Karpas-422 (cell line): Measurements from ENCODE around the gene PAIP2. TPM values are rescaled to one million over a fixed set of nuclear protein-coding genes. Genes with fewer than 3 reads are reported as not detected.

Source experiments
- DNase-seq: peaks from one replicate; pipeline ENCODE4 v3.0.0-alpha.2; 2015
- H2AFZ ChIP-seq: fragments of 200-600 bp; sonication (generic); 2 replicates; pipeline ENCODE4 v1.6.1; 2014; ENCODE audit warnings: antibody characterized with exemption, low read length, mixed read lengths
- H3K27ac ChIP-seq: fragments of 200-600 bp; sonication (generic); 2 replicates; pipeline ENCODE4 v1.5.1; 2014; ENCODE audit warnings: mild to moderate bottlenecking, low read length, moderate library complexity
- H3K27me3 ChIP-seq: fragments of 200-600 bp; sonication (generic); 2 replicates; pipeline ENCODE4 v1.6.1; 2014; ENCODE audit warnings: low read length, mixed read lengths
- H3K36me3 ChIP-seq: fragments of 200-600 bp; sonication (generic); 2 replicates; pipeline ENCODE4 v1.6.1; 2014; ENCODE audit warnings: low read length, mixed read lengths; ENCODE audit not compliant: insufficient read depth
- H3K4me1 ChIP-seq: fragments of 200-600 bp; sonication (generic); 2 replicates; pipeline ENCODE4 v1.6.1; 2014; ENCODE audit warnings: mild to moderate bottlenecking, low read length, mixed read lengths
- H3K4me2 ChIP-seq: fragments of 200-600 bp; sonication (generic); 2 replicates; pipeline ENCODE4 v1.6.1; 2014; ENCODE audit warnings: low read length, low read depth, mild to moderate bottlenecking; ENCODE audit not compliant: poor library complexity, severe bottlenecking
- H3K4me3 ChIP-seq: fragments of 200-600 bp; sonication (generic); 2 replicates; pipeline ENCODE4 v1.5.1; 2014; ENCODE audit warnings: mild to moderate bottlenecking, antibody characterized with exemption, low read length, mixed read lengths
- H3K79me2 ChIP-seq: fragments of 200-600 bp; sonication (generic); 2 replicates; pipeline ENCODE4 v1.6.1; 2014; ENCODE audit warnings: mild to moderate bottlenecking, low read length, mixed read lengths
- H3K9ac ChIP-seq: fragments of 200-600 bp; sonication (generic); 2 replicates; pipeline ENCODE4 v1.6.0; 2014; ENCODE audit warnings: low read length
- H3K9me2 ChIP-seq: fragments of 200-600 bp; sonication (generic), shearing (Covaris generic); replicated peaks from 2 replicates; pipeline ENCODE4 v1.6.0; 2014; ENCODE audit warnings: mild to moderate bottlenecking, low read length, moderate library complexity; ENCODE audit not compliant: insufficient read depth
- H3K9me3 ChIP-seq: fragments of 300-700, 200-600 bp; sonication (generic); 2 replicates; pipeline ENCODE4 v1.6.1; 2014; ENCODE audit warnings: low read length, mixed read lengths
- H4K20me1 ChIP-seq: fragments of 200-600 bp; sonication (generic); 2 replicates; pipeline ENCODE4 v1.6.1; 2014; ENCODE audit warnings: mild to moderate bottlenecking, antibody characterized with exemption, low read length, low read depth; ENCODE audit not compliant: insufficient read depth
- total RNA-seq: library from RNA; depleted of rRNA; stranded (reverse); fragments of >200 nt; shearing (Covaris generic); gene quantifications from 2 replicates; pipeline ENCODE4 v1.2.3, GENCODE V29; 2014; ENCODE audit warnings: low replicate concordance

The PAIP2 gene
- total RNA-seq, 1 experiment from 2014 or later: 113 TPM

- peaks cover 71% of the 10 kb centered on the region for H3K4me1 ChIP-seq
- peak; percentile 85 for DNase-seq
- H2AFZ ChIP-seq: no peak within 1 kb of the TSS
- no peaks in the 10 kb centered on the region for H3K9me3 ChIP-seq
- peak within 1 kb of the TSS; percentile 71 for H3K4me2 ChIP-seq
- H3K9ac ChIP-seq: peak within 1 kb of the TSS; percentile 88
- peaks cover 22% of the 10 kb centered on the region; the same call in 1 of the 2 replicates for H3K79me2 ChIP-seq
- no peaks in the 10 kb centered on the region for H3K36me3 ChIP-seq
- H3K27ac ChIP-seq: peak within 1 kb of the TSS; percentile 78
- peak within 1 kb of the TSS; percentile 85 for H3K4me3 ChIP-seq
- no peaks in the 10 kb centered on the region for H4K20me1 ChIP-seq
- no peaks in the 10 kb centered on the region for H3K27me3 ChIP-seq
- no peaks in the 10 kb centered on the region for H3K9me2 ChIP-seq
Measured at GRCh38 chr5:139389701-139390638, 48.3 kb downstream of the PAIP2 start, which contains the start of gene MZB1. MZB1 (minus strand) TSS chr5:139389913; CDS start chr5:139389856, 57 bp downstream.

- Histone ChIP-seq H3K36me3 (no peaks in the 10 kb centered on the region), H4K20me1 (no peaks in the 10 kb centered on the region), H3K27ac (peak overlapping the region; percentile 78), H3K4me3 (peak overlapping the region; percentile 85), H3K9ac (peak overlapping the region; percentile 88), H2AFZ (peak overlapping the region; percentile 73; the same call in 1 of the 2 replicates), H3K27me3 (no peaks in the 10 kb centered on the region), H3K9me2 (no peaks in the 10 kb centered on the region), H3K4me1 (peaks cover 62% of the 10 kb centered on the region), H3K4me2 (peak overlapping the region; percentile 71), H3K79me2 (peaks cover 22% of the 10 kb centered on the region; the same call in 1 of the 2 replicates), H3K9me3 (no peaks in the 10 kb centered on the region)
- no peak for DNase-seq
Measured at GRCh38 chr5:139390639-139391569, 49.2 kb downstream of the PAIP2 start.

GRCh38 chr5:139391570-139392323 lies 50.1 kb downstream of the PAIP2 start:
- Histone ChIP-seq H3K27ac (peak overlapping the region; percentile 78), H3K9me3 (no peaks in the 10 kb centered on the region), H3K27me3 (no peaks in the 10 kb centered on the region), H3K4me3 (peak overlapping the region; percentile 85), H3K9me2 (no peaks in the 10 kb centered on the region), H2AFZ (peak overlapping the region; percentile 73), H3K79me2 (peaks cover 22% of the 10 kb centered on the region; the same call in 1 of the 2 replicates), H3K4me2 (peak overlapping the region; percentile 71), H3K4me1 (peaks cover 56% of the 10 kb centered on the region), H3K9ac (peak overlapping the region; percentile 88), H3K36me3 (no peaks in the 10 kb centered on the region), H4K20me1 (no peaks in the 10 kb centered on the region)
- DNase-seq: peak; percentile 84

GRCh38 chr5:139392324-139392677 lies 50.6 kb downstream of the PAIP2 start:
- H3K27ac ChIP-seq: peak overlapping the region; percentile 78
- peak overlapping the region; percentile 71 for H3K4me2 ChIP-seq
- H3K36me3 ChIP-seq: no peaks in the 10 kb centered on the region
- peak overlapping the region; percentile 73; the same call in 1 of the 2 replicates for H2AFZ ChIP-seq
- H3K9ac ChIP-seq: peak overlapping the region; percentile 88
- H3K4me3 ChIP-seq: peak overlapping the region; percentile 85
- peaks cover 56% of the 10 kb centered on the region for H3K4me1 ChIP-seq
- no peak for DNase-seq
- H3K79me2 ChIP-seq: peaks cover 22% of the 10 kb centered on the region; the same call in 1 of the 2 replicates
- H4K20me1 ChIP-seq: no peaks in the 10 kb centered on the region
- H3K9me3 ChIP-seq: no peaks in the 10 kb centered on the region
- H3K9me2 ChIP-seq: no peaks in the 10 kb centered on the region
- H3K27me3 ChIP-seq: no peaks in the 10 kb centered on the region

- H3K9me2 ChIP-seq: no peaks in the 10 kb centered on the region
- peak overlapping the region; percentile 88 for H3K9ac ChIP-seq
- peaks cover 22% of the 10 kb centered on the region; the same call in 1 of the 2 replicates for H3K79me2 ChIP-seq
- no peaks in the 10 kb centered on the region for H3K36me3 ChIP-seq
- H2AFZ ChIP-seq: peak overlapping the region; percentile 25; the same call in 1 of the 2 replicates
- DNase-seq: peak; percentile 95
- H3K4me1 ChIP-seq: peaks cover 51% of the 10 kb centered on the region
- peak overlapping the region; percentile 85 for H3K4me3 ChIP-seq
- no peaks in the 10 kb centered on the region for H3K27me3 ChIP-seq
- H4K20me1 ChIP-seq: no peaks in the 10 kb centered on the region
- H3K27ac ChIP-seq: peak overlapping the region; percentile 70
- H3K9me3 ChIP-seq: no peaks in the 10 kb centered on the region
- H3K4me2 ChIP-seq: peak overlapping the region; percentile 71
Measured at GRCh38 chr5:139392678-139393496, 51.2 kb downstream of the PAIP2 start.

GRCh38 chr5:139393497-139394122 lies 52.0 kb downstream of the PAIP2 start:
- Histone ChIP-seq H4K20me1 (no peaks in the 10 kb centered on the region), H2AFZ (peak overlapping the region; percentile 25; the same call in 1 of the 2 replicates), H3K79me2 (peaks cover 22% of the 10 kb centered on the region; the same call in 1 of the 2 replicates), H3K9me2 (no peaks in the 10 kb centered on the region), H3K27me3 (no peaks in the 10 kb centered on the region), H3K4me2 (peak overlapping the region; percentile 71), H3K9ac (peak overlapping the region; percentile 88), H3K27ac (peak overlapping the region; percentile 70; the same call in 1 of the 2 replicates), H3K4me1 (peaks cover 44% of the 10 kb centered on the region), H3K4me3 (peak overlapping the region; percentile 85), H3K9me3 (no peaks in the 10 kb centered on the region), H3K36me3 (no peaks in the 10 kb centered on the region)
- DNase-seq: no peak
